HepG2 (cell line): Measurements from ENCODE around the gene RBM19. TPM values are rescaled to one million over a fixed set of nuclear protein-coding genes. Genes with fewer than 3 reads are reported as not detected.
A peak's percentile ranks its signal among the peaks of the same experiment; 100 is the strongest.

Experiments
- ATAC-seq: fragments of 200-7000 bp; cut with Tn5 transposase; 3 replicates; pipeline ENCODE4 v1.9.1; 2020; ENCODE audit warnings: mild to moderate bottlenecking, moderate library complexity
- BruUV-seq: library from RNA; stranded (reverse); fragments of 400-500 nt; replicated peaks from 2 replicates; lab custom pipeline; 2021; lab: Mats Ljungman, UMichigan
- CTCF ChIA-PET: fragments of 300-600 bp; formaldehyde crosslinking; extraction: SDS; loops from one replicate; lab custom pipeline; 2021; ENCODE audit warnings: low total read pairs, inconsistent platforms, low intra/inter-chr PET ratio; lab: Yijun Ruan, JAX
- POLR2A ChIA-PET: fragments of 350-600 bp; sonication (Branson Sonifier 250); formaldehyde crosslinking; loops from one replicate; lab custom pipeline; 2020; ENCODE audit warnings: antibody characterized with exemption, inconsistent platforms; lab: Yijun Ruan, JAX
- DNase-seq: peaks from one replicate; pipeline ENCODE4 v3.0.0-alpha.2; 2015; ENCODE audit warnings: low spot score
- FAIRE-seq: peaks from 3 replicates; lab custom pipeline; 2011; peaks lifted over from hg19 to GRCh38; lab: Jason Lieb, UNC
- H2AFZ ChIP-seq: one replicate; pipeline ENCODE4 v1.6.1; 2011; ENCODE audit warnings: low read length, inconsistent platforms
- H3K27ac ChIP-seq: fragments of 300-600 bp; 3 replicates; pipeline ENCODE4 v1.8.0; 2011; ENCODE audit warnings: mixed run types, mild to moderate bottlenecking, mixed read lengths, low read length, inconsistent platforms; ENCODE audit not compliant: insufficient read depth; ENCODE audit errors: extremely low read length
- H3K27me3 ChIP-seq, 2 experiments: fragments of 200-600 bp in 1 of 2; 2 replicates in 1 of 2; 3 replicates in 1 of 2; pipeline versions ENCODE4 v1.6.0 to v1.8.0; 2011; ENCODE audit warnings: low read length in 2 of 2, mild to moderate bottlenecking in 2 of 2, moderate library complexity in 2 of 2, inconsistent platforms in 1 of 2; ENCODE audit not compliant: insufficient read depth in 2 of 2, control insufficient read depth in 1 of 2
- H3K36me3 ChIP-seq, 2 experiments: fragments of 200-600 bp in 1 of 2; replicated peaks in 1 of 2; 2 replicates in 1 of 2; 3 replicates in 1 of 2; pipeline versions ENCODE4 v1.5.1 to v1.8.0; 2011; ENCODE audit warnings: low read length in 2 of 2, inconsistent platforms in 1 of 2; ENCODE audit not compliant: insufficient read depth in 2 of 2, control insufficient read depth in 1 of 2
- H3K4me1 ChIP-seq: 2 replicates; pipeline ENCODE4 v1.5.1; 2012; ENCODE audit warnings: low read length, inconsistent platforms; ENCODE audit not compliant: insufficient read depth
- H3K4me2 ChIP-seq: 2 replicates; pipeline ENCODE4 v1.6.0; 2011; ENCODE audit warnings: low read depth, low read length, inconsistent platforms
- H3K4me3 ChIP-seq, 3 experiments: fragments of 200-600 bp in 1 of 3; sonication (generic), shearing (Covaris generic) in 1 of 3; replicated peaks in 1 of 3; 2 replicates each; pipeline ENCODE4 v1.5.1; 2011 to 2016; ENCODE audit warnings: low read length in 3 of 3, inconsistent platforms in 2 of 3, low read depth in 2 of 3, mild to moderate bottlenecking in 2 of 3, control low read depth in 1 of 3, mixed read lengths in 1 of 3; ENCODE audit not compliant: insufficient read depth in 1 of 3
- H3K79me2 ChIP-seq: one replicate; pipeline ENCODE4 v1.6.1; 2011; ENCODE audit warnings: low read length, inconsistent platforms; ENCODE audit not compliant: insufficient read depth
- H3K9ac ChIP-seq: 2 replicates; pipeline ENCODE4 v1.6.0; 2011; ENCODE audit warnings: mild to moderate bottlenecking, low read depth, low read length, inconsistent platforms; ENCODE audit not compliant: insufficient read depth
- H3K9me3 ChIP-seq: 2 replicates; pipeline ENCODE4 v1.5.1; 2012; ENCODE audit warnings: mild to moderate bottlenecking, low read length
- H4K20me1 ChIP-seq: 2 replicates; pipeline ENCODE4 v1.6.0; 2011; ENCODE audit warnings: inconsistent platforms, mild to moderate bottlenecking, low read length, moderate library complexity; ENCODE audit not compliant: insufficient read depth
- RAD51 ChIP-seq: fragments of 450-650 bp; IDR thresholded peaks from 2 replicates; pipeline ENCODE4 v1.6.1; 2016; ENCODE audit warnings: borderline replicate concordance
- RNF2 ChIP-seq: fragments of 450-650 bp; conservative IDR thresholded peaks from 2 replicates; pipeline ENCODE4 v1.6.1; 2016; ENCODE audit warnings: low read depth
- ZFX ChIP-seq: sonication (generic); formaldehyde crosslinking; IDR thresholded peaks from 2 replicates; pipeline ENCODE4 v1.4.0; 2020; ENCODE audit warnings: mild to moderate bottlenecking, low read depth, missing genetic modification reagents, moderate library complexity
- ZMYM4 ChIP-seq: sonication (generic); formaldehyde crosslinking; IDR thresholded peaks from 2 replicates; pipeline ENCODE4 v1.8.1; 2023; ENCODE audit warnings: mild to moderate bottlenecking, missing genetic modification reagents
- ZNF280B ChIP-seq: sonication (generic); formaldehyde crosslinking; IDR thresholded peaks from 2 replicates; pipeline ENCODE4 v1.5.0; 2020; ENCODE audit warnings: missing genetic modification reagents, mild to moderate bottlenecking, borderline replicate concordance
- ZNF367 ChIP-seq: sonication (generic); formaldehyde crosslinking; IDR thresholded peaks from 2 replicates; pipeline ENCODE4 v1.4.0; 2020; ENCODE audit warnings: missing genetic modification reagents, borderline replicate concordance
- ZNF589 ChIP-seq: sonication (generic); formaldehyde crosslinking; conservative IDR thresholded peaks from 2 replicates; pipeline ENCODE4 v1.8.0; 2022; ENCODE audit warnings: mild to moderate bottlenecking, moderate library complexity, missing genetic modification reagents
- WGBS: methylation state at CpG from one replicate; pipeline ENCODE4 v1.1.6; 2017; ENCODE audit warnings: low lambda C conversion rate; 5-methylcytosine and 5-hydroxymethylcytosine counted together
- in situ Hi-C: cut with HindIII; loops from 2 replicates; pipeline ENCODE4 v1.10.0; 2017; ENCODE audit warnings: low pct_unique_long_range_greater_than_20kb; ENCODE audit not compliant: extremely low pct_ligation_motif_present
- intact Hi-C: fragments of 100-400 bp; cut with micrococcal nuclease; formaldehyde crosslinking; loops from one replicate; pipeline ENCODE4 v1.10.0; 2022; ENCODE audit not compliant: unreplicated experiment
- polyA plus RNA-seq, 8 experiments: library from polyadenylated mRNA; depleted of rRNA in 3 of 8; stranded (reverse) in 7 of 8; unstranded in 1 of 8; fragments of >200 nt; fragmentation: Illumina TruSeq in 4 of 8; extraction: Trizol in 4 of 8; gene quantifications; 2 replicates each; pipeline versions ENCODE4 v1.2.1 to v1.2.3, GENCODE V29; 2011 to 2016; ENCODE audit warnings: low read depth in 4 of 8, missing spikeins in 1 of 8, mixed read lengths in 1 of 8; ENCODE audit not compliant: insufficient read depth in 1 of 8
- total RNA-seq, 5 experiments: library from RNA; depleted of rRNA; stranded (reverse); fragments of >200 nt; fragmentation: Illumina TruSeq; extraction: Trizol; gene quantifications; 2 replicates each; pipeline ENCODE4 v1.2.3, GENCODE V29; 2016; ENCODE audit warnings: low read depth in 1 of 5
- TF ChIP-seq, protein P1 (sequence below): sonication (generic); formaldehyde crosslinking; IDR thresholded peaks from 2 replicates; pipeline ENCODE4 v1.8.1; 2023; ENCODE audit warnings: mild to moderate bottlenecking, missing genetic modification reagents, borderline replicate concordance
- TF ChIP-seq, protein P2 (sequence below), 2 experiments: fragments of 450-650 bp in 1 of 2; sonication (generic) in 1 of 2; formaldehyde crosslinking in 1 of 2; IDR thresholded peaks; 2 replicates each; pipeline versions ENCODE4 v1.6.1 to v1.8.0; 2016 to 2022; ENCODE audit warnings: antibody characterized with exemption in 1 of 2, mild to moderate bottlenecking in 1 of 2, missing genetic modification reagents in 1 of 2

The RBM19 gene
- total and polyA plus RNA-seq, 2 of the 13 experiments (the other 11 are each of a cell fraction or from before 2014, with no cell fraction given), result 19.3 to 32.2 TPM

DNA sequence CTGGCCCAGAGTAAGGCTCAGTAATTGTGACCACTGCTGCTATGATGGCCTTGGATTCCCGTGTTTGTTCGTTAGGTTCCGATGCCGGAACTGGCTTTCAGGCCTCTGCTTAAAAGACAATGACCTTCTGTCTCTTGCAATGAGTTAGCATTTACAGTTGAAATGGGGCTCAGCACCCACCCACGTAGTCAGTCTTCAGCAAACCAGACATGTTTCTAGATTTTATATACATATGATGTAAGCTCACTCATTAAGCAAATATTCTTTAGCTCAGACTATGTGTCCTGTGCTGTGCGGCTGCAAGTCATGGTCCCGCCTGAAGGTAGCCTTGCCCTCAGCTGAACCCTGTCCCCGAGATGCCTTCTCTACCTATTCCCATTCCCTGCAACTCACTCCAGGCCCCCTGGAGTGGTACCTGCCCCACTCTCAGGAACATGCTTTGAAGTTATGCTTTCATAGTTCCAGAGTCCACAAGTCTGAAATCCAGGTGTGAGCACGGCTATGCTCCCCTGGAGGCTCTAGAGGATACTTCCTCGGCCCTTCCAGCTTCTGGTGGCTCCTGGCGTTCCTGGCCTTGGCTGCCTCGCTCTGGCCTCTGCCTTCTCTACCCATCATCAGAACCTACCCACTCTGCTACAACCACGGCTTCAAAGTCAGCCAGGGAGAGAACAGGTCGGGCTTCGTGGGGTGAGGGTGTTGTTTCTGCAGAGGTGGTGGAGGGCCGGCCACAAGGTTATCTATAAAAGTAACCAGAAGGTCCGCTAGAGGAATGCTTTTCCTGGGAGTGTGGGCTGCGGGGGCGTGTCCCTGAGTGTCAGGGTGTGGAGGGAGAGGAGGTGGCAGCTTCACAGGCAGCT is 157.8 kb downstream of the RBM19 start:
- intact Hi-C loops (loop anchor here (2.0 kb wide), 1 partner anchor 42 kb away; no protein-coding TSS in a partner anchor), in situ Hi-C loops (no loop called here)
- Histone ChIP-seq H3K79me2 (no peaks in the 10 kb centered on the region), H3K4me1 (peaks cover 44% of the 10 kb centered on the region), H3K27me3 (no peaks in the 10 kb centered on the region), H3K9me3 (no peaks in the 10 kb centered on the region), H3K27ac (peak overlapping the region; percentile 90), H2AFZ (no peak overlapping the region), H3K36me3 (no peaks in the 10 kb centered on the region), H3K4me2 (peak overlapping the region; percentile 82), H3K4me3 (peak overlapping the region; percentile 11 to 53 (median 31); a peak in 5 of 6 replicates), H3K9ac (peak overlapping the region; percentile 71), H4K20me1 (no peaks in the 10 kb centered on the region)
- DNase-seq (peak; percentile 91), FAIRE-seq (peak; percentile 93), ATAC-seq (peak; percentile 87)
- BruUV-seq, result no TSS peak
- CTCF ChIA-PET, result no interaction called here
- POLR2A ChIA-PET, result interaction anchor here (1.1 to 1.5 kb wide), 4 partner anchors 27 to 41 kb away, joined by 6 to 8 read pairs (median 6); no protein-coding TSS in a partner anchor
- WGBS, result 0% methylated on average over 9 of the region's 19 CpGs
- no peak for TF ChIP-seq ZNF367 (CRISPR knock-in tag)
- TF ChIP-seq, protein P1, sequence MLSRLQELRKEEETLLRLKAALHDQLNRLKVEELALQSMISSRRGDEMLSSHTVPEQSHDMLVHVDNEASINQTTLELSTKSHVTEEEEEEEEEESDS (CRISPR knock-in tag), result no peak
- TF ChIP-seq, protein P2, sequence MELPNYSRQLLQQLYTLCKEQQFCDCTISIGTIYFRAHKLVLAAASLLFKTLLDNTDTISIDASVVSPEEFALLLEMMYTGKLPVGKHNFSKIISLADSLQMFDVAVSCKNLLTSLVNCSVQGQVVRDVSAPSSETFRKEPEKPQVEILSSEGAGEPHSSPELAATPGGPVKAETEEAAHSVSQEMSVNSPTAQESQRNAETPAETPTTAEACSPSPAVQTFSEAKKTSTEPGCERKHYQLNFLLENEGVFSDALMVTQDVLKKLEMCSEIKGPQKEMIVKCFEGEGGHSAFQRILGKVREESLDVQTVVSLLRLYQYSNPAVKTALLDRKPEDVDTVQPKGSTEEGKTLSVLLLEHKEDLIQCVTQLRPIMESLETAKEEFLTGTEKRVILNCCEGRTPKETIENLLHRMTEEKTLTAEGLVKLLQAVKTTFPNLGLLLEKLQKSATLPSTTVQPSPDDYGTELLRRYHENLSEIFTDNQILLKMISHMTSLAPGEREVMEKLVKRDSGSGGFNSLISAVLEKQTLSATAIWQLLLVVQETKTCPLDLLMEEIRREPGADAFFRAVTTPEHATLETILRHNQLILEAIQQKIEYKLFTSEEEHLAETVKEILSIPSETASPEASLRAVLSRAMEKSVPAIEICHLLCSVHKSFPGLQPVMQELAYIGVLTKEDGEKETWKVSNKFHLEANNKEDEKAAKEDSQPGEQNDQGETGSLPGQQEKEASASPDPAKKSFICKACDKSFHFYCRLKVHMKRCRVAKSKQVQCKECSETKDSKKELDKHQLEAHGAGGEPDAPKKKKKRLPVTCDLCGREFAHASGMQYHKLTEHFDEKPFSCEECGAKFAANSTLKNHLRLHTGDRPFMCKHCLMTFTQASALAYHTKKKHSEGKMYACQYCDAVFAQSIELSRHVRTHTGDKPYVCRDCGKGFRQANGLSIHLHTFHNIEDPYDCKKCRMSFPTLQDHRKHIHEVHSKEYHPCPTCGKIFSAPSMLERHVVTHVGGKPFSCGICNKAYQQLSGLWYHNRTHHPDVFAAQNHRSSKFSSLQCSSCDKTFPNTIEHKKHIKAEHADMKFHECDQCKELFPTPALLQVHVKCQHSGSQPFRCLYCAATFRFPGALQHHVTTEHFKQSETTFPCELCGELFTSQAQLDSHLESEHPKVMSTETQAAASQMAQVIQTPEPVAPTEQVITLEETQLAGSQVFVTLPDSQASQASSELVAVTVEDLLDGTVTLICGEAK (IDR thresholded peaks at IDR 0.05), result no peak
- TF ChIP-seq, protein P2 (CRISPR knock-in tag; IDR thresholded peaks at IDR 0.05), result no peak
- peak; percentile 74 for TF ChIP-seq ZFX (CRISPR knock-in tag)
- TF ChIP-seq ZMYM4 (CRISPR knock-in tag), result peak; percentile 58; the same call in 1 of the 2 replicates
- TF ChIP-seq ZNF589, result no peak
- no peak for TF ChIP-seq RAD51
- no peak for TF ChIP-seq ZNF280B (CRISPR knock-in tag)
- no peak for TF ChIP-seq RNF2
